Activated T-cell treated with anti-CD3 and anti-CD28 coated beads, Interleukin-2, amount 50 U/mL, for 4 hours (primary cell): Measurements from ENCODE around the gene ARID5A. TPM values are rescaled to one million over a fixed set of nuclear protein-coding genes. Genes with fewer than 3 reads are reported as not detected.

Experiments
- ATAC-seq, 2 donors: fragments of 200-7000 bp; cut with Tn5 transposase; one replicate each; pipeline ENCODE4 v1.10.0; 2021
- DNase-seq: peaks from one replicate; pipeline ENCODE4 v3.0.0-alpha.2; 2020
- H3K27me3 Mint-ChIP-seq: one replicate; pipeline ENCODE4 v1.8.0; 2021; ENCODE audit warnings: low read depth, mixed read lengths
- H3K36me3 Mint-ChIP-seq: one replicate; pipeline ENCODE4 v1.8.0; 2022; ENCODE audit warnings: mixed read lengths; ENCODE audit not compliant: insufficient read depth
- H3K4me1 Mint-ChIP-seq: one replicate; pipeline ENCODE4 v1.8.0; 2021; ENCODE audit warnings: low read depth, mixed read lengths
- H3K4me3 Mint-ChIP-seq: one replicate; pipeline ENCODE4 v1.8.0; 2021; ENCODE audit warnings: mild to moderate bottlenecking, moderate library complexity, mixed read lengths
- H3K9me3 Mint-ChIP-seq: one replicate; pipeline ENCODE4 v1.8.0; 2021; ENCODE audit warnings: mixed read lengths
- total RNA-seq, 3 donors: library from RNA; stranded (reverse); gene quantifications; one replicate each; pipeline ENCODE4 v1.2.1, GENCODE V29; 2021

Gene ARID5A
- total RNA-seq, 3 donors from 2014 or later = 131 to 169 (median 132) TPM

- ATAC-seq = no peak
- DNase-seq = no peak
- no peak overlapping the region for H3K4me3 Mint-ChIP-seq
- H3K27me3 Mint-ChIP-seq = no peaks in the 10 kb centered on the region
- H3K36me3 Mint-ChIP-seq = no peaks in the 10 kb centered on the region
- H3K9me3 Mint-ChIP-seq = no peaks in the 10 kb centered on the region
- peaks cover 16% of the 10 kb centered on the region for H3K4me1 Mint-ChIP-seq
These were observed 34.4 kb upstream of the ARID5A start for GRCh38 chr2:96501886-96502810.

GRCh38 chr2:96502891-96503636 lies 33.5 kb upstream of the ARID5A start:
- ATAC-seq (no peak), DNase-seq (no peak)
- no peaks in the 10 kb centered on the region for H3K36me3 Mint-ChIP-seq
- peaks cover 24% of the 10 kb centered on the region for H3K4me1 Mint-ChIP-seq
- no peaks in the 10 kb centered on the region for H3K9me3 Mint-ChIP-seq
- no peak overlapping the region for H3K4me3 Mint-ChIP-seq
- no peaks in the 10 kb centered on the region for H3K27me3 Mint-ChIP-seq

- DNase-seq = no peak
- Mint-ChIP-seq H3K4me1 (peaks cover 24% of the 10 kb centered on the region), H3K9me3 (no peaks in the 10 kb centered on the region), H3K4me3 (no peak overlapping the region), H3K36me3 (no peaks in the 10 kb centered on the region), H3K27me3 (no peaks in the 10 kb centered on the region)
- ATAC-seq = no peak
These were observed 32.8 kb upstream of the ARID5A start for GRCh38 chr2:96503637-96504243.

- Mint-ChIP-seq H3K36me3 (no peaks in the 10 kb centered on the region), H3K9me3 (no peaks in the 10 kb centered on the region), H3K27me3 (peaks cover 6% of the 10 kb centered on the region), H3K4me1 (peaks cover 29% of the 10 kb centered on the region), H3K4me3 (no peak within 1 kb of the TSS)
- ATAC-seq = no peak
- no peak for DNase-seq
These were observed 31.2 kb upstream of the ARID5A start, which contains the start of gene NEURL3 for GRCh38 chr2:96505231-96505889. TSS of gene NEURL3 (minus strand) at chr2:96505357. CDS start at chr2:96505286, 71 bp downstream.

GRCh38 chr2:96506016-96506906 lies 30.3 kb upstream of the ARID5A start:
- peaks cover 25% of the 10 kb centered on the region for H3K4me1 Mint-ChIP-seq
- ATAC-seq = no peak
- H3K36me3 Mint-ChIP-seq = no peaks in the 10 kb centered on the region
- H3K9me3 Mint-ChIP-seq = no peaks in the 10 kb centered on the region
- no peak overlapping the region for H3K4me3 Mint-ChIP-seq
- peaks cover 6% of the 10 kb centered on the region for H3K27me3 Mint-ChIP-seq
- DNase-seq = no peak

- Mint-ChIP-seq H3K36me3 (no peaks in the 10 kb centered on the region), H3K27me3 (peaks cover 6% of the 10 kb centered on the region), H3K9me3 (no peaks in the 10 kb centered on the region), H3K4me1 (peaks cover 18% of the 10 kb centered on the region), H3K4me3 (no peak overlapping the region)
- DNase-seq (no peak), ATAC-seq (no peak)
These were observed 29.7 kb upstream of the ARID5A start for GRCh38 chr2:96506907-96507240.

GRCh38 chr2:96507957-96508520 lies 28.5 kb upstream of the ARID5A start:
- peaks cover 6% of the 10 kb centered on the region for H3K27me3 Mint-ChIP-seq
- no peaks in the 10 kb centered on the region for H3K36me3 Mint-ChIP-seq
- H3K4me1 Mint-ChIP-seq = peaks cover 13% of the 10 kb centered on the region
- peak; percentile 92 for DNase-seq
- ATAC-seq = peak; percentile 93 to 94
- H3K4me3 Mint-ChIP-seq = peak overlapping the region; percentile 69
- H3K9me3 Mint-ChIP-seq = no peaks in the 10 kb centered on the region

- DNase-seq (no peak), ATAC-seq (no peak)
- Mint-ChIP-seq H3K4me1 (peaks cover 13% of the 10 kb centered on the region), H3K27me3 (peaks cover 6% of the 10 kb centered on the region), H3K36me3 (no peaks in the 10 kb centered on the region), H3K9me3 (no peaks in the 10 kb centered on the region), H3K4me3 (no peak overlapping the region)
These were observed 27.9 kb upstream of the ARID5A start for GRCh38 chr2:96508521-96509113.

- H3K9me3 Mint-ChIP-seq = no peaks in the 10 kb centered on the region
- ATAC-seq (peak; percentile 41 to 44), DNase-seq (peak; percentile 54)
- H3K27me3 Mint-ChIP-seq = peaks cover 6% of the 10 kb centered on the region
- H3K4me1 Mint-ChIP-seq = peaks cover 13% of the 10 kb centered on the region
- H3K36me3 Mint-ChIP-seq = no peaks in the 10 kb centered on the region
- H3K4me3 Mint-ChIP-seq = no peak overlapping the region
These were observed 27.3 kb upstream of the ARID5A start for GRCh38 chr2:96509114-96509846.

GRCh38 chr2:96509847-96510230 lies 26.7 kb upstream of the ARID5A start:
- Mint-ChIP-seq H3K4me3 (no peak overlapping the region), H3K27me3 (peaks cover 6% of the 10 kb centered on the region), H3K4me1 (peaks cover 13% of the 10 kb centered on the region), H3K36me3 (no peaks in the 10 kb centered on the region), H3K9me3 (no peaks in the 10 kb centered on the region)
- no peak for ATAC-seq
- no peak for DNase-seq

GRCh38 chr2:96510931-96511595 lies 25.5 kb upstream of the ARID5A start:
- Mint-ChIP-seq H3K4me3 (no peak overlapping the region), H3K27me3 (peaks cover 6% of the 10 kb centered on the region), H3K9me3 (no peaks in the 10 kb centered on the region), H3K4me1 (peaks cover 13% of the 10 kb centered on the region), H3K36me3 (no peaks in the 10 kb centered on the region)
- ATAC-seq (no peak), DNase-seq (no peak)

GRCh38 chr2:96511851-96512250 lies 24.7 kb upstream of the ARID5A start:
- no peaks in the 10 kb centered on the region for H3K36me3 Mint-ChIP-seq
- peaks cover 13% of the 10 kb centered on the region for H3K4me1 Mint-ChIP-seq
- H3K9me3 Mint-ChIP-seq = peaks cover 6% of the 10 kb centered on the region
- H3K27me3 Mint-ChIP-seq = peaks cover 6% of the 10 kb centered on the region
- no peak overlapping the region for H3K4me3 Mint-ChIP-seq
- ATAC-seq = no peak
- no peak for DNase-seq
